Chondrocyte (in vitro differentiated cells): ENCODE results near the gene ZMYND15. TPM values are rescaled to one million over a fixed set of nuclear protein-coding genes. Genes with fewer than 3 reads are reported as not detected.

Source experiments
- DNase-seq: peaks from one replicate; pipeline ENCODE4 v3.0.0; 2021; ENCODE audit warnings: mixed read lengths, low spot score
- H3K27ac Mint-ChIP-seq: one replicate; pipeline ENCODE4 v1.8.0; 2021; ENCODE audit warnings: mild to moderate bottlenecking, moderate library complexity, mixed read lengths; ENCODE audit not compliant: unreplicated experiment
- H3K27me3 Mint-ChIP-seq: 2 replicates; pipeline ENCODE4 v1.8.0; 2021; ENCODE audit warnings: low read depth, mixed read lengths
- H3K36me3 Mint-ChIP-seq: 2 replicates; pipeline ENCODE4 v1.8.0; 2021; ENCODE audit warnings: low read depth, mixed read lengths
- H3K4me1 Mint-ChIP-seq: 2 replicates; pipeline ENCODE4 v1.8.0; 2021; ENCODE audit warnings: low read depth, mild to moderate bottlenecking, mixed read lengths
- H3K4me3 Mint-ChIP-seq: one replicate; pipeline ENCODE4 v1.8.0; 2021; ENCODE audit warnings: mild to moderate bottlenecking, moderate library complexity, mixed read lengths; ENCODE audit not compliant: unreplicated experiment
- H3K9me3 Mint-ChIP-seq: 2 replicates; pipeline ENCODE4 v1.8.0; 2021; ENCODE audit warnings: low read depth, mixed read lengths
- total RNA-seq: library from RNA; stranded (reverse); gene quantifications from 3 replicates; pipeline ENCODE4 v1.2.1, GENCODE V29; 2021
- TF ChIP-seq, protein P1 (sequence below): fragments of 200-600 bp; sonication (generic); IDR thresholded peaks from 2 replicates; pipeline ENCODE4 v1.5.0; 2021; ENCODE audit warnings: antibody characterized with exemption, mild to moderate bottlenecking, moderate library complexity

ZMYND15 gene
- total RNA-seq, 1 donor from 2014 or later, result 0.45 TPM

GRCh38 chr17:4719146-4719545 lies 20.5 kb upstream of the ZMYND15 start:
- no peak for DNase-seq
- TF ChIP-seq, protein P1, sequence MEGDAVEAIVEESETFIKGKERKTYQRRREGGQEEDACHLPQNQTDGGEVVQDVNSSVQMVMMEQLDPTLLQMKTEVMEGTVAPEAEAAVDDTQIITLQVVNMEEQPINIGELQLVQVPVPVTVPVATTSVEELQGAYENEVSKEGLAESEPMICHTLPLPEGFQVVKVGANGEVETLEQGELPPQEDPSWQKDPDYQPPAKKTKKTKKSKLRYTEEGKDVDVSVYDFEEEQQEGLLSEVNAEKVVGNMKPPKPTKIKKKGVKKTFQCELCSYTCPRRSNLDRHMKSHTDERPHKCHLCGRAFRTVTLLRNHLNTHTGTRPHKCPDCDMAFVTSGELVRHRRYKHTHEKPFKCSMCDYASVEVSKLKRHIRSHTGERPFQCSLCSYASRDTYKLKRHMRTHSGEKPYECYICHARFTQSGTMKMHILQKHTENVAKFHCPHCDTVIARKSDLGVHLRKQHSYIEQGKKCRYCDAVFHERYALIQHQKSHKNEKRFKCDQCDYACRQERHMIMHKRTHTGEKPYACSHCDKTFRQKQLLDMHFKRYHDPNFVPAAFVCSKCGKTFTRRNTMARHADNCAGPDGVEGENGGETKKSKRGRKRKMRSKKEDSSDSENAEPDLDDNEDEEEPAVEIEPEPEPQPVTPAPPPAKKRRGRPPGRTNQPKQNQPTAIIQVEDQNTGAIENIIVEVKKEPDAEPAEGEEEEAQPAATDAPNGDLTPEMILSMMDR, result no peak
- no peak overlapping the region for H3K4me3 Mint-ChIP-seq
- no peaks in the 10 kb centered on the region for H3K27me3 Mint-ChIP-seq
- H3K4me1 Mint-ChIP-seq, result peaks cover 5% of the 10 kb centered on the region
- no peak overlapping the region for H3K27ac Mint-ChIP-seq
- H3K36me3 Mint-ChIP-seq, result no peaks in the 10 kb centered on the region
- H3K9me3 Mint-ChIP-seq, result no peaks in the 10 kb centered on the region

DNA sequence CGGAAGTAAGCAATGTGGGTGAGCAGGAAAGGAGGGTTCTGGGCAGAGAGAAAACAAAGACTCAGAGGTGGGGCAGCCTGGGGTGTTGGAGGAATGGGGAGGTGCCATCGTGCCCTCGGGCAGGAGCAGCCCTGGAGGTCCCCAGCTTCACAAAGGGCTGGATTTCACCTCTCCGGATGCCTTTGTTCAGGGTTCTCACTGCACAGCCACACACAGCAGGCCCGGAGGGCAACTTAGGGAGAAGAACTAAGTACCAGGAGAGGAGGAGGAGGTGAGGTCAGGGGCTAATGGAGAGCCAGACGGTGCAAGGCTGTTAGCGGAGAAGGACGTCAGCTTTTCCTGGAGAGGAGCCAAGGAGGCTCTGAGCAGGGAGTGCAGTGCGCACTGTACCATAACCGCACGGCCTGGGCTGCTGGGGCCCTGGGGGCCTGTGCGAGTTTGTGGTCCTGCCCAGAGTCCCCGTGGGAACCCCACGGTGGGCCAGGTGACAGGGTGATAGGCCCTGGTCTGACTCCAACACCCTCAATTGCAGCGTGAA lies 19.9 kb upstream of the ZMYND15 start:
- H3K27ac Mint-ChIP-seq, result no peak overlapping the region
- no peaks in the 10 kb centered on the region for H3K36me3 Mint-ChIP-seq
- DNase-seq, result no peak
- H3K9me3 Mint-ChIP-seq, result no peaks in the 10 kb centered on the region
- no peaks in the 10 kb centered on the region for H3K27me3 Mint-ChIP-seq
- H3K4me3 Mint-ChIP-seq, result no peak overlapping the region
- peaks cover 5% of the 10 kb centered on the region for H3K4me1 Mint-ChIP-seq
- TF ChIP-seq, protein P1, result no peak

- H3K36me3 Mint-ChIP-seq, result no peaks in the 10 kb centered on the region
- no peak overlapping the region for H3K27ac Mint-ChIP-seq
- H3K9me3 Mint-ChIP-seq, result no peaks in the 10 kb centered on the region
- TF ChIP-seq, protein P1, result no peak
- no peak for DNase-seq
- peaks cover 5% of the 10 kb centered on the region for H3K4me1 Mint-ChIP-seq
- H3K27me3 Mint-ChIP-seq, result peaks cover 2% of the 10 kb centered on the region
- H3K4me3 Mint-ChIP-seq, result no peak overlapping the region
Measured at GRCh38 chr17:4720787-4721186, 18.8 kb upstream of the ZMYND15 start.

DNA sequence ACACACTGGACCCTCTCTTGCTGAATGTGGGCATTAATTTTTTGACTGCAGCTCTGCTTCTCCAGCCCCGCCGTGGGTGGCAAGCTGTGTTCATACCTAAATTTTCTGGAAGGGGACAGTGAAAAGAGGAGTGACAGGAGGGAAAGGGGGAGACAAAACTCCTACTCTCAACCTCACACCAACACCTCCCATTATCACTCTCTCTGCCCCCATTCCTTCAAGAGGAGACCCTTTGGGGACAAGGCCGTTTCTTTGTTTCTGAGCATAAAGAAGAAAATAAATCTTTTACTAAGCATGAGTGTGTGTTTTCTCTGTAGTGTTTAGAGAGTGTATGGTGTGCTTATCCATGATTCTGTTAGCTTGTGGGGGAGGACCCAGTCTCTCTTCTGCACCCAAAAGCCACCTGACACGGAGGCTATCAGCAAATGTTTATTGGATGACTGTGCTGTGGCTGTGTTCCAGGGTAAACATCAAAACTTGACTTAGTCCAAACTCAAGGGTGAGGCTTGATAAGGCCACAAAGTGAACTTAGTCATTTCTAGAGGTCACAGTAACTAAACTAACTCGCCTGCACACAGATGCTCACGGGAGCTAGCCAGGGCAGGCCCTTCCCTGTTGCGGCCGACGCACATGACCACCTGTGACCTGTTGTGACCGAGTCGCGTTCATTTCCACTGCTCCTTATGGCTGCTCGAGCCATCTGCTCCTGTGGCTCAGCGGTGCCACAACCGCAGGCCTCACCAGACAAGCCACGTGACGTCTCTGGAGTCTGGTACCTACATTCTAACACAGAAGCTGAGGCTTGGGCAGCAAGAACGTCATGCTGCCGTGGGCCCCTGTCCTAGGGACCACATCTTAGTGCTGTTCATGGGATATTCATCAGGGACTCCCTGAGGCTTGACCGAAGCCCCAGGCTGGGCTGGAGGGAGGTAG lies 18.2 kb upstream of the ZMYND15 start:
- H3K4me3 Mint-ChIP-seq, result no peak overlapping the region
- H3K27ac Mint-ChIP-seq, result no peak overlapping the region
- no peak for DNase-seq
- no peaks in the 10 kb centered on the region for H3K9me3 Mint-ChIP-seq
- peaks cover 5% of the 10 kb centered on the region for H3K4me1 Mint-ChIP-seq
- TF ChIP-seq, protein P1, result no peak
- no peaks in the 10 kb centered on the region for H3K36me3 Mint-ChIP-seq
- peaks cover 3% of the 10 kb centered on the region for H3K27me3 Mint-ChIP-seq

DNA sequence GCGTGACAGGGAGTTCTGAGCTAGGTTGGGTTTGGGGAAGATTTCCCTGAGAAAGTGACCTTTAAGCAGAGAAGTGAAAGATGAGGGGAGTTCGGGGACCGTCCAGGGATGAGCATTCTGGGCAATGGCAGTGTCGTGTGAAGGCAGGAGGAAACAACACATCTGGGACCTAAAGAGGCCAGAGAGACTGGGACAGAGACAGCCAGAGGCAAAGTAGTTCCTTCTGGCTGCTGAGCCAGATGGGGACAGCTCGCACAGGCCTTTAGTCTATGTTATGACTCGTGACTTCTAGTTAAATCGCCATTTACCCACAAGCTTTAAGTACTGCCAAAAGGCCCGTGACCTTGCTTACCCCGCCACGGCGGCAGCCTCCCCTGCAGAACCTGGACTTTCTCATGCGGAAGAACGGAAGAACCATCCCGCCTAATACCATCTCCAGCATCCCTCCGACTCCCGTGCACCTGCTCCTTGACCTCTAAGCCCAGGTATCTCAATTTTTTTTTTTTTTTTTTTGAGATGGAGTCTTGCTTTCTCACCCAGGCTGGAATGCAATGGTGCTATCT lies 16.9 kb upstream of the ZMYND15 start:
- Mint-ChIP-seq H3K4me3 (no peak overlapping the region), H3K9me3 (no peaks in the 10 kb centered on the region), H3K36me3 (no peaks in the 10 kb centered on the region), H3K27ac (no peak overlapping the region), H3K4me1 (peaks cover 5% of the 10 kb centered on the region), H3K27me3 (peaks cover 3% of the 10 kb centered on the region)
- DNase-seq, result no peak
- TF ChIP-seq, protein P1, result no peak
